ENCODE data around the gene ANKHD1. TPM values are rescaled to one million over a fixed set of nuclear protein-coding genes. Genes with fewer than 3 reads are reported as not detected.

ANKHD1 gene
- total and polyA plus RNA-seq, 9 of the 15 experiments (the other 6 are each of a cell fraction or from before 2014, with no cell fraction given) = 38.9 to 138 (median 78.7) TPM

- no peak for TF ChIP-seq FOSL1 (tag; conservative IDR thresholded peaks at IDR 0.05)
- TF ChIP-seq SMARCC2 (IDR thresholded peaks at IDR 0.05; ENCODE audit: low read depth) = no peak
- no peak for TF ChIP-seq KLF10 (CRISPR knock-in tag; IDR thresholded peaks at IDR 0.05)
- no peak for TF ChIP-seq ZNF384 (IDR thresholded peaks at IDR 0.05; ENCODE audit: low read depth, low read length)
- no peak for TF ChIP-seq GATAD2B (IDR thresholded peaks at IDR 0.05; ENCODE audit: borderline replicate concordance)
- TF ChIP-seq ZSCAN32 (CRISPR knock-in tag; IDR thresholded peaks at IDR 0.05) = 0 out of 2 replicates have a peak, but pooled peaks have one; percentile 30
- TF ChIP-seq ESRRA (IDR thresholded peaks at IDR 0.05; ENCODE audit: borderline replicate concordance, low read depth) = peak; percentile 69
- no peak for TF ChIP-seq MXD1 (CRISPR knock-in tag; IDR thresholded peaks at IDR 0.05; ENCODE audit: borderline replicate concordance, poor library complexity, severe bottlenecking)
- no peak for TF ChIP-seq XRCC3 (IDR thresholded peaks at IDR 0.05)
- TF ChIP-seq ZHX1 (conservative IDR thresholded peaks at IDR 0.05; ENCODE audit: low read length) = no peak
- peak; percentile 65 for TF ChIP-seq SREBF1 (IDR thresholded peaks at IDR 0.05; ENCODE audit: borderline replicate concordance, low read depth, low read length)
- peak in 2 of 3 experiments; percentile 40 to 51 for TF ChIP-seq YY1 (IDR thresholded peaks at IDR 0.05; ENCODE audit: borderline replicate concordance in 1 of 3, control insufficient read depth in 1 of 3, extremely low read depth in 1 of 3, insufficient read depth in 3 of 3, insufficient read length in 1 of 3, insufficient replicate concordance in 2 of 3, low read depth in 1 of 3, low read length in 2 of 3)
- no peak for TF ChIP-seq ZNF316 (IDR thresholded peaks at IDR 0.05)
- TF ChIP-seq PCBP1 (IDR thresholded peaks at IDR 0.05; ENCODE audit: low read depth, low read length, poor library complexity, severe bottlenecking) = no peak
- TF ChIP-seq PKNOX1 (IDR thresholded peaks at IDR 0.05) = peak; percentile 100
- TF ChIP-seq NELFE (IDR thresholded peaks at IDR 0.05; ENCODE audit: insufficient read depth, insufficient read length) = no peak
- no peak for TF ChIP-seq ZC3H11A (IDR thresholded peaks at IDR 0.05; ENCODE audit: low read depth, low read length)
- TF ChIP-seq ATF1 (CRISPR knock-in tag; IDR thresholded peaks at IDR 0.05) = 0 out of 2 replicates have a peak, but pooled peaks have one; percentile 21
- peak; percentile 99 for TF ChIP-seq ATF1 (tag; IDR thresholded peaks at IDR 0.05)
- 0 out of 2 replicates have a peak, but pooled peaks have one; percentile 33 for TF ChIP-seq ZNF589 (CRISPR knock-in tag; IDR thresholded peaks at IDR 0.05; ENCODE audit: low read depth)
- no peak for TF ChIP-seq MAFF (IDR thresholded peaks at IDR 0.05; ENCODE audit: low read length)
- TF ChIP-seq PRMT5 (CRISPR knock-in tag; IDR thresholded peaks at IDR 0.05) = no peak
- TF ChIP-seq ZC3H4 (CRISPR knock-in tag; IDR thresholded peaks at IDR 0.05; ENCODE audit: borderline replicate concordance) = peak; percentile 72; the same call in 1 of the 2 replicates
- TF ChIP-seq DDX20 (tag; IDR thresholded peaks at IDR 0.05; ENCODE audit: low read depth) = no peak
These were observed at the start of gene ANKHD1 (continued) for GRCh38 chr5:140401362-140402257.
